Activated CD8-positive, alpha-beta memory T cell treated with anti-CD3 and anti-CD28 coated beads, Interleukin-2, amount 50 U/mL, for 1 hour (primary cell): Measurements from ENCODE around the gene CABLES1.
A peak's percentile ranks its signal among the peaks of the same experiment; 100 is the strongest.
"Not testable (repeated sequence)": the region's sequence is repeated elsewhere in the genome, so short reads cannot be mapped to it uniquely, and the experiment has no call there.

Experiments used
- DNase-seq: peaks from one replicate; pipeline ENCODE4 v3.0.0-alpha.2; 2020; ENCODE audit errors: extremely low read depth

The CABLES1 gene

GRCh38 chr18:23109163-23109562 lies 26.1 kb upstream of the CABLES1 start:
- DNase-seq = not testable (repeated sequence)

DNA sequence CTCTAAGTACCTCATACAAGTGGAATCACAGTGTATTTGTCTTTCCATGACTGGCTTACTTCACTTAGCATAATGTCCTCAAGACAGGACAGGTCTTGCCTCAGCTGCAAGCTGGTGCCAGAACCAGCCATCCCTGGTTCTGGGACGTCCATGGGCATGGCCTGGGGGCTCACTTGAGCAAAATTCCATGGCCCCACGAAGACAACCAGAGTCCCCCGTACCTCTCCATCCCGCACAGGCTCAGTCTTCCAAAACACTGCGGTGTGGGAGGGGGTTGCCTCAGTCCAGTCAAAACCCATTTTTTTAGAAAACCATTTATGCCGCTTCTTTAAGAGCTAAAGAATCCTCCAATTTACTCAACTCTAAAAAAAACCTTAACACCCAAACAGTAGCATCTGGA lies 21.7 kb upstream of the CABLES1 start:
- no peak for DNase-seq

DNA sequence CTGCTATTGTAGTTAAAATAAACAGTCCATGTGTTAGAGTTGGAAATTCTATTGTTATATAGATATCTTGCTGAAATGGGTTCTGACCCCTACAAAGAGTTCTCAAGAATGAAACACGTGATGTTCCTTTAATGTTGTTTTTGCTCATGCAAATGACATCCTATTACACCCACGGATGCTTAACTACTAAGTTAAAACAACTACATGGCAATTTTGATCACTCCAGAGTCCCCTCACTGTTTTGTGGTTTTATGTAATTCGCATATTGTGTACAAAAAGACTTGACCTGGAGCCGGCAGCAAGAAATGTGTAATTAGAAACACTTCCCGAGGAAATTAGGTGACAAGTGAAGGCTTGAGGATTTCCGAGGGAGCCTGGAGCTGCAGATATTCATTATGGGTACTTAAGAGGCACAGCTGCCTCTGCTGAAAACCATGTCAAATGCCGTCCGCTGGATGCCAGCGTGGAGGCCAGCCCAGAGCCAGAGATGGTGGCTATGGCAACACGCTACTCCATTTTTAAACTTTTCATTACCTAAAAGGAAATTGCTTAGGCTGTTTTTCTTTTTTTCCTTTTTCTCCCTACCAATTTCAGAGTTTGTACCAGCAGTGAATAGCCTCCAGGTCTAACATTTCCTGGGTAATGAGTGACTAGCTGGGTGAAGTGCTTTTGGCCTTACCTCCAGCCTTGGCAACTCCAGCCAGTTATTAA lies 21.0 kb upstream of the CABLES1 start:
- no peak for DNase-seq

- no peak for DNase-seq
These were observed 20.4 kb upstream of the CABLES1 start for GRCh38 chr18:23114911-23115310.

- no peak for DNase-seq
These were observed 19.6 kb upstream of the CABLES1 start for GRCh38 chr18:23115683-23116096.

DNA sequence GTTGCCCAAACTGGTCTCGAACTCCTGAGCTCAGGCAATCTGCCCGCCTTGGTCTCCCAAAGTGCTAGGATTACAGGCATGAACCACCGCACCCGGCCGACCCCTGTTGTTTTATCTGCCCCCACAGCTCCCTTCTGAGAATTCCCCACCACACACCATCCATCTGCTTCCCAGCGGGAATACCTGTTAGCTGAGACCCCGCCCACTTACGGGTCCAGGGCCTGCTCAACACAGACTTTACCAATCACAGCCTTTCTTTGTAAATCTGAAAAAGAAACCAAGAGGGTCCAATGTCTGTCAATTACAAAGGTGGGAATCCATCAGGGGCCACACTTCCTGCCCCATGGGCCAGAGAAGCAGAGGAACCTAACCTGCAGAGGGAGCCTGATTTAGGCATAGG lies 14.2 kb upstream of the CABLES1 start:
- no peak for DNase-seq

DNA sequence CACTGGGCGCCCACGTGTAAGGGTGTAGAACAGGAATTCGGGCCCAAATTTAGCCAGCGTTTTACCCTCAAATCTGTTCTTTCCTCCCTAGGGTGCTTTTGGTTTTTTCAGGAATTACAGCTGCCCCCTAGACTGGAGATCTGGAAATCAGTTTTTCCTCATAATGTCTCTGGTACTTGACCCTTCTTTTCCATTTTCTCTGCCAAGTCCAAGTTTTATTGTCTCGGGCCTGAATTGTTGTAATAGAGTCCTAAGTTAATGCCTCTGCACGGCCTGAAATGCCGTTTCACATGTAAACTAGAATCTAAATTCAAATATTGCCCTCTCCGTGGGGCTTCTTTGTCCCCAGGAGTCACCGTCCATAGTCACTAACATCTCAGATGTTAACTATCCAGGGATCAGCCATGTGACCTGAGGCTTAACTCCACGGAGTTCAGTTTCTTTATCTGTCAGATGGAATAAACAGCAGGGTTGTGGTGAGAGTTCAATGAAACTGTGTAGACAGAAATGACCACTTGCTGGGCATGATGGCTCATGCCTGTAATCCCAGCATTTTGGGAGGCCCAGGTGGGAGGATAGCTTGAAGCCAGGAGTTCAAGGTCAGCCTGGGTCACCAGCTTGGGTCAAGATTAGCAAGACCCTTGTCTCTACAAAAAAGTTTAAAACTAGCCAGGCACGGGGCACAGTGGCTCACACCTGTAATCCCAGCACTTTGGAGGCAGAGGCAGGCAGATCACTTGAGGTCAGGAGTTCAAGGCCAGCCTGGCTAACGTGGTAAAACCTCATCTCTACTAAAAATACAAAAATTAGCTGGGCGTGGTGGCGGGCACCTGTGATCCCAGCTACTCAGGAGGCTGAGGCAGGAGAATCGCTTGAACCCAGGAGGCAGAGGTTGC lies 12.7 kb upstream of the CABLES1 start:
- no peak for DNase-seq

- no peak for DNase-seq
These were observed 8.8 kb upstream of the CABLES1 start for GRCh38 chr18:23126376-23127056.

DNA sequence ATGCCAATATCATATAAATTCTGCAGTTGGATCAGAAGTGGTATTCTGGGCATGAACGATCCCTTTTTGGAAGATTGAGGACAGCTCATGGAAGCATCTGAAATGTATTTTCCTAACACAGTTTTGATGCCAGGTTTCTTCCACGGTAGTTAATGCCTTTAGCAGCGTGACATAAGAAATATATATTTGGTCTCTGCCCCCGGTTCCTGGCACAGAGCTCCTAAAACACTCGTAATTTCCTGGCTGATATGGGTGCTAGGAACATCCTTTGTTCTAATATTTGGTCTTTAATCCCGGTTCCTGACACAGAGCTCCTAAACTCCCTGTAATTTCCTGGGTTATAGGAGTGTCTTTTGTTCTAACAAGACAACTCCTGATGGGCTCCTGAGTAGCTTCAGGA lies 8.2 kb upstream of the CABLES1 start:
- DNase-seq = no peak

- no peak for DNase-seq
These were observed 5.8 kb upstream of the CABLES1 start for GRCh38 chr18:23129355-23130002.

- peak; percentile 36 for DNase-seq
These were observed 3.5 kb upstream of the CABLES1 start for GRCh38 chr18:23131693-23132319.

DNA sequence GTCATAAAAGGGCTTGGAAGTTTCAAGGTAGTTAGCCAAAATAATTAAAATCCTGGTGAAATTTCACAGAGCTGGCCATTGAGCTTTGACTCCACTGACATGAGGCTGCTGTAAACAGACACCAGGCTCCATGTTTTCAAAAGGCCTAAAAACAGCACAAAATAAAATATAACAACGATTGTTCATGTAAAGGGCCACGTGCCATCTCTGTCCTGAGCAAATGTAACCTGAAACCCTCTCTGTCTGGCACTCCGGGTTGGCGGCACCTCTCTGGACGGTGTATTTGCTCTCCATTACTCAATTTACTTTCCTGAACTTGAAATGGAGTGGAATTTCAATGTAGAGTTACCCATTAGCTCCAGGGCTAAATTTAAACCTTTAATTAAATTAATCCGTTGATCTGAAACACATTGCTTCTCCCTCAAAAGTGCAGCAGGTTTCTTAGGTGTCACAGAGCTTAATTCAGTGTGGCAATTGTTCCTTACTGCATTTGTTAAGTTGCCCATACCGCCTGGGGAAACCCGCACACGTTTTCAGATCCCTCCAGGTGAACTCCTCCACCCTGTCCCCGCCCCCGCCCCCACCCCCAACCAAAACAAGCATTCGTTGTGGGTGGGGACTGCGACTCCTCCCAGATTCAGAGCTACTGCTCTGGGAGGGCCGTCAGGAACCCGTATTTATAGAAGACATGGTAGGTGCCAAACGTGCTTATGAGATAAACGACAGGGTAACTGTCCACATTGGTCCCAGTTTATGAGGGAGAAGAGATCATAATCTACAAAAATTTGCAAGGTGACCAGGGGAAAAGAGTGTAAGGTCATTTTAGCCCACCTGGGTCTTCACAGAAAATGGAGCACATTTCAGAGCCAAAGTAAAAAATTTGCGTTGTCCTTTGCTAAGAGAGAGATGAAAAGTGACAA lies 1.2 kb upstream of the CABLES1 start:
- no peak for DNase-seq

DNA sequence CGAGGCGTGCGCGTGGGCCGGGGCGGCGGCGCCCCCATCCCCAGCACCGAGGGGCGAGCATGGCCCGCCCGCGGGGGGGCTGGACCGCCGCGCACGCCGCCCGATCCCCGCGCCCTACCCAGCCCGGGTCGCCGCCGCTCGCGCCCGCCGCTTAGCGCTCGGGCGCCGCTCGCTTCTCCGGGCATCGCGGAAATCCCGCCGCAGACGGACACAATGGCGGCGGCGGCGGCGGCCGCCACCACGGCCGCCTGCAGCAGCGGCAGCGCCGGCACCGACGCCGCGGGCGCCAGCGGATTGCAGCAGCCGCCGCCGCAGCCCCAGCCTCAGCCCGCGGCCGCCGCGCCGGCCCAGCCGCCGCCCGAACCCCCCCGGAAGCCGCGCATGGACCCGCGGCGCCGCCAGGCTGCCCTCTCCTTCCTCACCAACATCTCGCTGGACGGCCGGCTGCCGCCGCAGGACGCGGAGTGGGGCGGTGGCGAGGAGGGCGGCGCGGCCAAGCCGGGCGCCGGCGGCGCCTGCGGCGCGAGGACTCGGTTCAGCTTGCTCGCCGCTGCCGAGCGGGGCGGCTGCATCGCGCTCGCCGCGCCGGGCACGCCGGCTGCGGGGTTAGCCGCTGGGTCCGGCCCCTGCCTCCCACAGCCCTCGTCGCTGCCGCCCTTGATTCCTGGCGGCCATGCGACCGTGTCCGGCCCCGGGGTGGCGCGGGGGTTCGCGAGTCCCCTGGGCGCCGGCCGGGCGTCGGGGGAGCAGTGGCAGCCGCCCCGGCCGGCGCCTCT lies 453 bp downstream of the CABLES1 start:
- DNase-seq = no peak

GRCh38 chr18:23136326-23137096 lies 1.2 kb downstream of the CABLES1 start:
- DNase-seq = no peak

DNA sequence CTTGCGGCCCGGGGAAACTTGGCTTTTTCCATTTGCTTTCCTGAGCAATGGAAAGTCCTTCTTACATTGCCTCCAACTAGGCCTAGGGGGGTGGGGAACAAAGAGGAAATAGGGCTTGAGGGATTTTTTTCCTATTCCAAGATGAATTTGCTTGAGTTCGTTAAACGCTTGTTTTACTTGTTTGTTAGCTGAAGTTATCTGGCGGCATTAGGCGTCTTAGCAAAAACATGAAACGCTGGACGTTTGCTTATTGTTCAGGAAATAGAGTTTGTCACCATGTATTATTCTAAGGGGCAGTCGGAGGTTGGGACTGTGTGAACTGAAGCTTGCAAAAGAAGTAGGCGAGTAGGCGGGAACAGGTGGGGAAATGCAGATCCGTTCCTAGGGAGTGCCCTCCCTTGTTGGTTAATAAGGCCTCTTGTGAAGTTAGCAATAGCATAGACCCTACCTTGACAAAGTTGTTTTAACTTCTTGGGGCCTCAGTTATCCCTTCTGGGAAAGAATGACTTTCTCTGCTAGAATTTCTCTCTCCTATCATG lies 1.9 kb downstream of the CABLES1 start:
- DNase-seq = no peak

- no peak for DNase-seq
These were observed 2.5 kb downstream of the CABLES1 start for GRCh38 chr18:23137788-23138216.

- no peak for DNase-seq
These were observed 3.2 kb downstream of the CABLES1 start for GRCh38 chr18:23138471-23138870.
